SJSA1 (cell line): ENCODE results near the gene FNDC3B. TPM values are rescaled to one million over a fixed set of nuclear protein-coding genes. Genes with fewer than 3 reads are reported as not detected.

Source experiments
- DNase-seq, 2 experiments: peaks; one replicate each; pipeline ENCODE4 v3.0.0-alpha.2; 2015 to 2020; ENCODE audit warnings: low spot score in 2 of 2, low read depth in 1 of 2
- H3K27ac ChIP-seq: fragments of 250-450 bp; sonication (Bioruptor Pico); 2 replicates; pipeline ENCODE4 v1.5.1; 2020; ENCODE audit warnings: mild to moderate bottlenecking, moderate library complexity
- H3K27me3 ChIP-seq: fragments of 250-450 bp; sonication (Bioruptor Pico); replicated peaks from 2 replicates; pipeline ENCODE4 v1.5.1; 2020; ENCODE audit warnings: mild to moderate bottlenecking, moderate library complexity
- H3K36me3 ChIP-seq: fragments of 250-450 bp; sonication (Bioruptor Pico); 2 replicates; pipeline ENCODE4 v1.5.1; 2020; ENCODE audit warnings: mild to moderate bottlenecking
- H3K4me1 ChIP-seq: fragments of 250-450 bp; sonication (Bioruptor Pico); replicated peaks from 2 replicates; pipeline ENCODE4 v1.6.1; 2021; ENCODE audit warnings: mild to moderate bottlenecking
- H3K4me3 ChIP-seq: fragments of 250-450 bp; sonication (Bioruptor Pico); 2 replicates; pipeline ENCODE4 v1.5.1; 2020; ENCODE audit warnings: mild to moderate bottlenecking
- H3K9me3 ChIP-seq: fragments of 250-450 bp; sonication (Bioruptor Pico); replicated peaks from 2 replicates; pipeline ENCODE4 v1.5.1; 2020; ENCODE audit warnings: mild to moderate bottlenecking
- total RNA-seq: library from RNA; depleted of rRNA; stranded (reverse); fragments of >200 nt; shearing (Covaris generic); gene quantifications from 2 replicates; pipeline ENCODE4 v1.2.3, GENCODE V29; 2014

The FNDC3B gene
- total RNA-seq, 1 experiment from 2014 or later: 73.4 TPM

GRCh38 chr3:172132721-172133311 is 93.4 kb downstream of the FNDC3B start:
- Histone ChIP-seq H3K4me1 (peaks cover 47% of the 10 kb centered on the region), H3K27me3 (no peaks in the 10 kb centered on the region)

DNA sequence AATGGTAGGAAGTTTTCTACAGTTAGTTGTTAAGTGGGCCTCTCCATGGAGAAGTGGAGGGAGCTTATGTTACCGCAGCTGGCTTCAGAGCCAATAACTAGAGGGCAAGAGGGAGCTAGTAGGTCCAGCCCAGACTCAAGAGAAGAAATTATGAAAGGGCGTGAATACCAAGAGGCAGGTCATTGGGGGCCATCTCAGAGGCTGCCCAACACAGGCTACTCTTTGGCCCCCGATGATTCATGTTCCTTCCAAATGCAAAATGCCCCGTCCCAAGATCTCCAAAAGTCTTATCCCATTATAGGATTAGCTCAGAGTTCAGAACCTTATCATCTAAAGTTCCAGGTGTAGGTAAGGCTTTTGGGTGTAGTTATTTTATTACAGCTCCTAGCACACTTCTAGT is 94.5 kb downstream of the FNDC3B start:
- Histone ChIP-seq H3K36me3 (peaks cover 34% of the 10 kb centered on the region), H3K9me3 (no peaks in the 10 kb centered on the region), H3K27ac (no peak overlapping the region), H3K4me1 (peaks cover 50% of the 10 kb centered on the region), H3K4me3 (no peak overlapping the region), H3K27me3 (no peaks in the 10 kb centered on the region)
- DNase-seq: no peak

More at GRCh38 chr3:172132721-172133311, 93.4 kb downstream of the FNDC3B start:
- H3K4me3 ChIP-seq: no peak overlapping the region
- H3K36me3 ChIP-seq: peaks cover 34% of the 10 kb centered on the region
- H3K9me3 ChIP-seq: no peaks in the 10 kb centered on the region
- H3K27ac ChIP-seq: no peak overlapping the region
- DNase-seq: no peak

GRCh38 chr3:172134352-172134751 is 95.0 kb downstream of the FNDC3B start:
- H3K27ac ChIP-seq: no peak overlapping the region
- no peak overlapping the region for H3K4me3 ChIP-seq
- DNase-seq: no peak
- H3K27me3 ChIP-seq: no peaks in the 10 kb centered on the region
- peaks cover 34% of the 10 kb centered on the region for H3K36me3 ChIP-seq
- no peaks in the 10 kb centered on the region for H3K9me3 ChIP-seq
- peaks cover 50% of the 10 kb centered on the region for H3K4me1 ChIP-seq

- H3K9me3 ChIP-seq: no peaks in the 10 kb centered on the region
- DNase-seq: no peak
- H3K4me3 ChIP-seq: no peak overlapping the region
- H3K36me3 ChIP-seq: peaks cover 36% of the 10 kb centered on the region
- peaks cover 53% of the 10 kb centered on the region for H3K4me1 ChIP-seq
- H3K27me3 ChIP-seq: no peaks in the 10 kb centered on the region
- no peak overlapping the region for H3K27ac ChIP-seq
Observed at GRCh38 chr3:172135185-172135584, 95.8 kb downstream of the FNDC3B start.

GRCh38 chr3:172135820-172136219 is 96.4 kb downstream of the FNDC3B start:
- H3K4me3 ChIP-seq: no peak overlapping the region
- no peak for DNase-seq
- peaks cover 33% of the 10 kb centered on the region for H3K36me3 ChIP-seq
- H3K4me1 ChIP-seq: peaks cover 53% of the 10 kb centered on the region
- no peak overlapping the region; the same call in 1 of the 2 replicates for H3K27ac ChIP-seq
- no peaks in the 10 kb centered on the region for H3K27me3 ChIP-seq
- H3K9me3 ChIP-seq: no peaks in the 10 kb centered on the region

- H3K4me1 ChIP-seq: peaks cover 57% of the 10 kb centered on the region
- no peaks in the 10 kb centered on the region for H3K9me3 ChIP-seq
- peaks cover 33% of the 10 kb centered on the region for H3K36me3 ChIP-seq
- H3K4me3 ChIP-seq: no peak overlapping the region
- H3K27me3 ChIP-seq: no peaks in the 10 kb centered on the region
- H3K27ac ChIP-seq: no peak overlapping the region
- no peak for DNase-seq
Observed at GRCh38 chr3:172136330-172136729, 97.0 kb downstream of the FNDC3B start.

GRCh38 chr3:172137287-172138192 is 98.2 kb downstream of the FNDC3B start:
- peaks cover 30% of the 10 kb centered on the region for H3K36me3 ChIP-seq
- no peaks in the 10 kb centered on the region for H3K27me3 ChIP-seq
- H3K4me1 ChIP-seq: peaks cover 70% of the 10 kb centered on the region
- H3K9me3 ChIP-seq: no peaks in the 10 kb centered on the region
- no peak overlapping the region for H3K4me3 ChIP-seq
- no peak for DNase-seq
- H3K27ac ChIP-seq: peak overlapping the region; percentile 79

DNA sequence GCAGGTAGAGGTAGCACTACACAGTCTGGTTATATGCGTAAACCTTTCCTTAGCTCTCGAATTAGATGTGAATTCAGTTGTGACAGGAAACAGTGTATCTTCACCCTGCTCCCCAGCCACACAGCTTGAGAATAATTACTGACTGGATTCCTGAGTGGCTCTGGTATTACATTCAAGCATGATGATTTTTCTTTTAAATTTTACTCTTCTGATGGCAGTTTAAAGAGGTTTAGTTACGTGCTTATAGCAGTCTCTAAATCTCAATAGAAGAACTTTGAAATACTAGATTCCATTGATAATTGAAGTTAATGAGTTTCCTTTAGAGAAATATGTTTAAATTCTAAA is 98.8 kb downstream of the FNDC3B start:
- no peak for DNase-seq
- Histone ChIP-seq H3K27ac (peak overlapping the region; percentile 79), H3K4me3 (no peak overlapping the region), H3K4me1 (peaks cover 75% of the 10 kb centered on the region), H3K36me3 (peaks cover 36% of the 10 kb centered on the region), H3K9me3 (0 out of 2 replicates have a peak, but pooled peaks cover 2% of the 10 kb centered on the region), H3K27me3 (no peaks in the 10 kb centered on the region)

GRCh38 chr3:172138792-172139507 is 99.6 kb downstream of the FNDC3B start:
- Histone ChIP-seq H3K9me3 (0 out of 2 replicates have a peak, but pooled peaks cover 2% of the 10 kb centered on the region), H3K36me3 (peaks cover 32% of the 10 kb centered on the region), H3K27me3 (no peaks in the 10 kb centered on the region), H3K4me3 (no peak overlapping the region), H3K27ac (peak overlapping the region; percentile 79), H3K4me1 (peaks cover 75% of the 10 kb centered on the region)
- peak; percentile 47 to 69 for DNase-seq

DNA sequence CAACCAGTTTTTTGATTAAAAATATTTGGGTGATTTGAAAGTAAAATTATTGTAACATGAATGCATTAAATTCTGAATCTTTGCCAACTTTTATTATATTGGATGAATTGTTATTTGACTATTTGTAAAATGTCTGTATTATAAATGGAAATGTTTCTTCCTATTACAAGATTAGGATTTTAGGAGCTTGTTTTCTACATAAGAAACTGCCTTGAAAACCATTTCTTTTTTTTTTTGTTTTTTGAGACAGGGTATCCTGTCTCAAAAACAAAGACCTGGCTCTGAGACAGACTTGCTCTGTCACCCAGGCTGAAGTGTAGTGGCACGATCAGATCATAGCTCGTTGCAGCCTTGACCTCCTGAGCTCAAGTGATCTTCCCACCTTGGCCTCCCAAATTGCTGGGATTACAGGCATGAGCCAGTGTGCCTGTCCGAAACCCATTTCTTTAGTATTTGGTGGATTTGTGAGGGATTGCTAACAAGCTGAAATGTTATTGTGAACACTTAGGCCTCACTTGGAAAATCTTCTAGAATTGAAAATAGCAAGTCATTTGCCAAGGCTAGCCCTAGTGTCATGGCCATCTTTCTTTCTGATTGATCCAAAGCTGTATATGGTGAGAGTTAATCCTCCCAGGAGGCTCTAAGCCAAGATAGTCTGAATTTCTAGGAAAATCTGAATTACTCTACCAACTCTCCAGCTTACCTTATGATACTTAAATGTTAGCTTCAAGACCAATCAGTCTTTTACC is 100.3 kb downstream of the FNDC3B start:
- Histone ChIP-seq H3K4me3 (no peak overlapping the region), H3K27ac (peak overlapping the region; percentile 79), H3K36me3 (peaks cover 33% of the 10 kb centered on the region), H3K4me1 (peaks cover 75% of the 10 kb centered on the region), H3K27me3 (no peaks in the 10 kb centered on the region), H3K9me3 (0 out of 2 replicates have a peak, but pooled peaks cover 2% of the 10 kb centered on the region)
- no peak for DNase-seq

- Histone ChIP-seq H3K9me3 (0 out of 2 replicates have a peak, but pooled peaks cover 2% of the 10 kb centered on the region), H3K4me1 (peaks cover 66% of the 10 kb centered on the region), H3K27ac (peak overlapping the region; percentile 79), H3K4me3 (no peak overlapping the region), H3K36me3 (peaks cover 27% of the 10 kb centered on the region), H3K27me3 (no peaks in the 10 kb centered on the region)
- DNase-seq: peak; percentile 70 to 85
Observed at GRCh38 chr3:172140499-172141391, 101.4 kb downstream of the FNDC3B start.

DNA sequence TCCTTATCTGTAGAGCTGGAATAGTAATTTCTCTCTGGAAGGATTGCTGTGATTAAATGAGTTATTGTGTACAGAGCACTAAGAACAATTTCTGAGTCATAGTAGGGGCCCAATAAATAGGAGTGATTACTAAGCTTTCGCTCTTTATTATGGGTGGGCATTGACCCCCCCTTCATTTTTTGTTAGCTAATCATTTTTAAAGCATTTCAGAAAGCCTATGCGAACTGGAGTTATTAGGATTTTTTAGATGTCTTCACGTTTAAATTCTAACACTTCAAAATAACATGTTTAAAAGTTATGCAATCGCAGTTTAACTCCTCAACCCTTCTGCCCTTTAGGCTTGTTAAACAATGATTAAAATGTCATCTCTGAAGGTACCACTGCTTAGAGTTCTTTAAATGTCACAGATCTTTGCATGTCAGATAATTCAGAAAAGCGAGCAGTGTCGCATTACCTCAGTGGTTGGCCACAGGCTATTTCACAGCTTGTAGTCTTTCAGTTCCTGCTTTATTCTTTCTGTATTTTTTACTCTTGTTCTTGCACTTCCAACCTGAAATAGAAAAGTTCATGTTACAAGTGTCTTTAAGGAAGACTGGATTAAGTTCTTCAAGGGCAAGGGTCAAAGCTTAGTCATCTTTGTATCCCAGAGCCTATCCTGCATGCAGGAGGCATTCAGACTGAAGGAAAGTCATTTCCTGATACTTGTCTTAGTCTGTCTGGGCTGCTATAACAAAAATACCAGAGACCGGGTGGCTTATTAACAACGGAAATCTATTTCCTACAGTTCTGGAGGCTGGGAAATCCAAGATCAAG is 102.9 kb downstream of the FNDC3B start:
- Histone ChIP-seq H3K27ac (peak overlapping the region; percentile 79), H3K9me3 (0 out of 2 replicates have a peak, but pooled peaks cover 2% of the 10 kb centered on the region), H3K27me3 (no peaks in the 10 kb centered on the region), H3K36me3 (peaks cover 22% of the 10 kb centered on the region), H3K4me3 (no peak overlapping the region), H3K4me1 (peaks cover 58% of the 10 kb centered on the region)
- DNase-seq: peak in 1 of 2 experiments; percentile 41
